Type B pancreatic cell (in vitro differentiated cells): ENCODE measurements around the gene P2RX3. TPM values are rescaled to one million over a fixed set of nuclear protein-coding genes. Genes with fewer than 3 reads are reported as not detected.

Experiments
- DNase-seq: peaks from one replicate; pipeline ENCODE4 v3.0.0; 2021; ENCODE audit warnings: mixed read lengths; ENCODE audit not compliant: unreplicated experiment; ENCODE audit errors: extremely low spot score
- H3K27ac Mint-ChIP-seq: 2 replicates; pipeline ENCODE4 v1.8.0; 2021; ENCODE audit warnings: mild to moderate bottlenecking, mixed read lengths
- H3K27me3 Mint-ChIP-seq: 2 replicates; pipeline ENCODE4 v1.8.0; 2021; ENCODE audit warnings: mixed read lengths
- H3K36me3 Mint-ChIP-seq: 2 replicates; pipeline ENCODE4 v1.8.0; 2021; ENCODE audit warnings: mixed read lengths
- H3K4me1 Mint-ChIP-seq: one replicate; pipeline ENCODE4 v1.8.0; 2021; ENCODE audit warnings: mixed read lengths; ENCODE audit not compliant: unreplicated experiment
- H3K4me3 Mint-ChIP-seq: 2 replicates; pipeline ENCODE4 v1.8.0; 2021; ENCODE audit warnings: mild to moderate bottlenecking, mixed read lengths
- H3K9me3 Mint-ChIP-seq: 2 replicates; pipeline ENCODE4 v1.8.0; 2021; ENCODE audit warnings: mixed read lengths
- CTCF ChIP-seq: fragments of 200-600 bp; sonication (generic); conservative IDR thresholded peaks from 2 replicates; pipeline ENCODE4 v1.5.0; 2021; ENCODE audit warnings: antibody characterized with exemption, mild to moderate bottlenecking
- total RNA-seq: library from RNA; stranded (reverse); gene quantifications from 2 replicates; pipeline ENCODE4 v1.2.1, GENCODE V29; 2021; ENCODE audit warnings: low replicate concordance

P2RX3 gene
- total RNA-seq, 1 donor from 2014 or later: 4.0 TPM

- no peak overlapping the region for H3K27ac Mint-ChIP-seq
- peaks cover 5% of the 10 kb centered on the region for H3K9me3 Mint-ChIP-seq
- no peak overlapping the region for H3K4me3 Mint-ChIP-seq
- DNase-seq: no peak
- no peaks in the 10 kb centered on the region for H3K27me3 Mint-ChIP-seq
- no peak for TF ChIP-seq CTCF
- peaks cover 55% of the 10 kb centered on the region for H3K36me3 Mint-ChIP-seq
- H3K4me1 Mint-ChIP-seq: peaks cover 11% of the 10 kb centered on the region
Measured at GRCh38 chr11:57297221-57297620, 40.9 kb upstream of the P2RX3 start.

- no peak for DNase-seq
- TF ChIP-seq CTCF: no peak
- Mint-ChIP-seq H3K36me3 (peaks cover 68% of the 10 kb centered on the region), H3K4me1 (peaks cover 17% of the 10 kb centered on the region), H3K4me3 (no peak overlapping the region), H3K9me3 (peaks cover 5% of the 10 kb centered on the region), H3K27me3 (no peaks in the 10 kb centered on the region), H3K27ac (no peak overlapping the region)
Measured at GRCh38 chr11:57299150-57299737, 38.9 kb upstream of the P2RX3 start.

DNA sequence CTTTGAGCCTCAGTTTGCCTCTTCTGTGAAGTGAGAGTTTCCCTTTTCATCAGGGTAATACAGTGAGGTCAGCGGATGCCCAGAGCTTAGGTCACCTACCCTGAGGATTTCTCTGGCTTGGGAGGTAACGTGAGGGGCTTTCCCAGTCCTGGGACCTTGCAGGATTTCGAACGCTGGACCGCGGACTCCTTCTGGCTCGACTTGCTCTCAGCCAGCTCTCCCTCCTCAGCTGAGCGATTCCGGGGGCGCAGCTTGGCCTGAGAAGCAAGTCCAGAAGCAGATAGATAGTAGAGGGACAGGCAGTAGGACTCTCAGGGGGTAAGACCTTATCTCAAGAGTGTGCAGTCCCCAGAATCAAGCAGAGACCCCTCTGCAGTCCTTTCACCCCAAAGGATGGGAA lies 37.4 kb upstream of the P2RX3 start:
- H3K4me3 Mint-ChIP-seq: no peak overlapping the region
- H3K27ac Mint-ChIP-seq: no peak overlapping the region
- no peaks in the 10 kb centered on the region for H3K27me3 Mint-ChIP-seq
- DNase-seq: no peak
- peaks cover 5% of the 10 kb centered on the region for H3K9me3 Mint-ChIP-seq
- H3K4me1 Mint-ChIP-seq: peaks cover 18% of the 10 kb centered on the region
- TF ChIP-seq CTCF: no peak
- H3K36me3 Mint-ChIP-seq: peaks cover 65% of the 10 kb centered on the region

DNA sequence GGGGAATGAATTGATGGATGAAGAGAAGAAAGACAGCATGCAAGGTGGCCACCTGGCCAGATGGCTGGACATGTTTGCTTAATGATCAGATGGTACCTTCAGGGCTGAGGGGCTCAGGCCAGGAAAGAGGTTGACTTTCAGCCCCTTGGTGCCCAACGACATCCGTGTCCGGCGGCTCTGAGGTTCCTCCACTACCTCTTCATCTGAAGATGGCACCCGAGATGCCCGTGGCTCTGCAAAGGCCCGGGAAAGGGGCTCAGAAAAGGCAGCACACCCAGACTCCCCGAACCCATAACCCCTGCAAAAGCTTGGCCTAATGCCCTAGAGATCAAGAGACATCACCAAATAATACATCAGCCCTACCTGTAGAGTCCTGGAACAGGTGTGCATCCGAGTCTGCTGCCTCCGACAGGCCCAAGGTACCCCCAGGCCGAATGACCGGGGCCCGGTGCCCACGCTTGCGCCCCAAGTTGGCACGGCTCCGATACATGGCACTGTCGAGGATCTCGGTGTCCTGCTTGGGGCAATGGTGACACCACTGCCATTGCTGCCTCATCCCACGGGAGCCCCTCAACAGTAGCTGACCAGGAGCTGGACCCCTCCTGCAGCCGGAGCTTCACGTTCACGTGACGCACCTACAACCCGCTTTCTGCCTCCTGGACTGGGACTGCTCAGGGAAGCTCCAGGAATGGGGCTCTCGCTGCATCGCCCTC lies 36.3 kb upstream of the P2RX3 start:
- Mint-ChIP-seq H3K36me3 (peaks cover 59% of the 10 kb centered on the region), H3K27ac (no peak overlapping the region), H3K9me3 (no peaks in the 10 kb centered on the region), H3K4me3 (no peak overlapping the region), H3K27me3 (no peaks in the 10 kb centered on the region), H3K4me1 (peaks cover 23% of the 10 kb centered on the region)
- DNase-seq: no peak
- no peak for TF ChIP-seq CTCF

GRCh38 chr11:57302489-57302888 lies 35.7 kb upstream of the P2RX3 start:
- TF ChIP-seq CTCF: no peak
- Mint-ChIP-seq H3K36me3 (peaks cover 59% of the 10 kb centered on the region), H3K9me3 (no peaks in the 10 kb centered on the region), H3K27me3 (no peaks in the 10 kb centered on the region), H3K27ac (no peak overlapping the region), H3K4me1 (peaks cover 30% of the 10 kb centered on the region), H3K4me3 (no peak overlapping the region)
- no peak for DNase-seq
